HepG2 (cell line): ENCODE results near the gene NTM. TPM values are rescaled to one million over a fixed set of nuclear protein-coding genes. Genes with fewer than 3 reads are reported as not detected.

ENCODE experiments used
- ATAC-seq: fragments of 200-7000 bp; cut with Tn5 transposase; 3 replicates; pipeline ENCODE4 v1.9.1; 2020; ENCODE audit warnings: mild to moderate bottlenecking, moderate library complexity
- BruUV-seq: library from RNA; stranded (reverse); fragments of 400-500 nt; replicated peaks from 2 replicates; lab custom pipeline; 2021; lab: Mats Ljungman, UMichigan
- CTCF ChIA-PET: fragments of 300-600 bp; formaldehyde crosslinking; extraction: SDS; loops from one replicate; lab custom pipeline; 2021; ENCODE audit warnings: low total read pairs, inconsistent platforms, low intra/inter-chr PET ratio; lab: Yijun Ruan, JAX
- POLR2A ChIA-PET: fragments of 350-600 bp; sonication (Branson Sonifier 250); formaldehyde crosslinking; loops from one replicate; lab custom pipeline; 2020; ENCODE audit warnings: antibody characterized with exemption, inconsistent platforms; lab: Yijun Ruan, JAX
- DNase-seq: peaks from one replicate; pipeline ENCODE4 v3.0.0-alpha.2; 2015; ENCODE audit warnings: low spot score
- FAIRE-seq: peaks from 3 replicates; lab custom pipeline; 2011; peaks lifted over from hg19 to GRCh38; lab: Jason Lieb, UNC
- H2AFZ ChIP-seq: one replicate; pipeline ENCODE4 v1.6.1; 2011; ENCODE audit warnings: low read length, inconsistent platforms
- H3K27ac ChIP-seq: fragments of 300-600 bp; 3 replicates; pipeline ENCODE4 v1.8.0; 2011; ENCODE audit warnings: mixed run types, mild to moderate bottlenecking, mixed read lengths, low read length, inconsistent platforms; ENCODE audit not compliant: insufficient read depth; ENCODE audit errors: extremely low read length
- H3K27me3 ChIP-seq, 2 experiments: fragments of 200-600 bp in 1 of 2; 2 replicates in 1 of 2; 3 replicates in 1 of 2; pipeline versions ENCODE4 v1.6.0 to v1.8.0; 2011; ENCODE audit warnings: low read length in 2 of 2, mild to moderate bottlenecking in 2 of 2, moderate library complexity in 2 of 2, inconsistent platforms in 1 of 2; ENCODE audit not compliant: insufficient read depth in 2 of 2, control insufficient read depth in 1 of 2
- H3K36me3 ChIP-seq, 2 experiments: fragments of 200-600 bp in 1 of 2; replicated peaks in 1 of 2; 2 replicates in 1 of 2; 3 replicates in 1 of 2; pipeline versions ENCODE4 v1.5.1 to v1.8.0; 2011; ENCODE audit warnings: low read length in 2 of 2, inconsistent platforms in 1 of 2; ENCODE audit not compliant: insufficient read depth in 2 of 2, control insufficient read depth in 1 of 2
- H3K4me1 ChIP-seq: 2 replicates; pipeline ENCODE4 v1.5.1; 2012; ENCODE audit warnings: low read length, inconsistent platforms; ENCODE audit not compliant: insufficient read depth
- H3K4me2 ChIP-seq: 2 replicates; pipeline ENCODE4 v1.6.0; 2011; ENCODE audit warnings: low read depth, low read length, inconsistent platforms
- H3K4me3 ChIP-seq, 3 experiments: fragments of 200-600 bp in 1 of 3; sonication (generic), shearing (Covaris generic) in 1 of 3; replicated peaks in 1 of 3; 2 replicates each; pipeline ENCODE4 v1.5.1; 2011 to 2016; ENCODE audit warnings: low read length in 3 of 3, inconsistent platforms in 2 of 3, low read depth in 2 of 3, mild to moderate bottlenecking in 2 of 3, control low read depth in 1 of 3, mixed read lengths in 1 of 3; ENCODE audit not compliant: insufficient read depth in 1 of 3
- H3K79me2 ChIP-seq: one replicate; pipeline ENCODE4 v1.6.1; 2011; ENCODE audit warnings: low read length, inconsistent platforms; ENCODE audit not compliant: insufficient read depth
- H3K9ac ChIP-seq: 2 replicates; pipeline ENCODE4 v1.6.0; 2011; ENCODE audit warnings: mild to moderate bottlenecking, low read depth, low read length, inconsistent platforms; ENCODE audit not compliant: insufficient read depth
- H3K9me3 ChIP-seq: 2 replicates; pipeline ENCODE4 v1.5.1; 2012; ENCODE audit warnings: mild to moderate bottlenecking, low read length
- H4K20me1 ChIP-seq: 2 replicates; pipeline ENCODE4 v1.6.0; 2011; ENCODE audit warnings: inconsistent platforms, mild to moderate bottlenecking, low read length, moderate library complexity; ENCODE audit not compliant: insufficient read depth
- ARNT2 ChIP-seq: sonication (generic); formaldehyde crosslinking; IDR thresholded peaks from 2 replicates; pipeline ENCODE4 v1.8.0; 2022; ENCODE audit warnings: mild to moderate bottlenecking, low read depth, missing genetic modification reagents, moderate library complexity
- NFYC ChIP-seq: IDR thresholded peaks from 2 replicates; pipeline ENCODE4 v1.6.1; 2016; ENCODE audit warnings: missing genetic modification reagents, missing compliant biosample characterization
- NKX3-1 ChIP-seq: sonication (generic); formaldehyde crosslinking; IDR thresholded peaks from 2 replicates; pipeline ENCODE4 v1.5.0; 2020; ENCODE audit warnings: missing genetic modification reagents
- PCBP1 ChIP-seq: fragments of 200-400 bp; formaldehyde crosslinking; IDR thresholded peaks from 2 replicates; pipeline ENCODE4 v1.6.1; 2017; ENCODE audit warnings: mild to moderate bottlenecking, low read depth, low read length, borderline replicate concordance
- SMARCC2 ChIP-seq: fragments of 450-650 bp; IDR thresholded peaks from 2 replicates; pipeline ENCODE4 v1.6.1; 2017; ENCODE audit warnings: antibody characterized with exemption, mild to moderate bottlenecking
- SYNCRIP ChIP-seq: fragments of 200-400 bp; formaldehyde crosslinking; IDR thresholded peaks from 2 replicates; pipeline ENCODE4 v1.6.1; 2018; ENCODE audit warnings: mild to moderate bottlenecking, low read depth, low read length; ENCODE audit not compliant: insufficient read depth
- XBP1 ChIP-seq: sonication (generic); formaldehyde crosslinking; IDR thresholded peaks from 2 replicates; pipeline ENCODE4 v1.5.0; 2020; ENCODE audit warnings: missing genetic modification reagents
- ZBTB7B ChIP-seq: sonication (generic); formaldehyde crosslinking; IDR thresholded peaks from 2 replicates; pipeline ENCODE4 v1.4.0; 2020; ENCODE audit warnings: missing genetic modification reagents
- ZFAT ChIP-seq: sonication (generic); formaldehyde crosslinking; conservative IDR thresholded peaks from 2 replicates; pipeline ENCODE4 v1.8.1; 2023; ENCODE audit warnings: missing genetic modification reagents, inconsistent platforms
- ZNF331 ChIP-seq: sonication (generic); formaldehyde crosslinking; IDR thresholded peaks from 2 replicates; pipeline ENCODE4 v1.4.0; 2020; ENCODE audit warnings: missing genetic modification reagents
- WGBS: methylation state at CpG from one replicate; pipeline ENCODE4 v1.1.6; 2017; ENCODE audit warnings: low lambda C conversion rate; 5-methylcytosine and 5-hydroxymethylcytosine counted together
- in situ Hi-C: cut with HindIII; loops from 2 replicates; pipeline ENCODE4 v1.10.0; 2017; ENCODE audit warnings: low pct_unique_long_range_greater_than_20kb; ENCODE audit not compliant: extremely low pct_ligation_motif_present
- intact Hi-C: fragments of 100-400 bp; cut with micrococcal nuclease; formaldehyde crosslinking; loops from one replicate; pipeline ENCODE4 v1.10.0; 2022; ENCODE audit not compliant: unreplicated experiment
- polyA plus RNA-seq, 8 experiments: library from polyadenylated mRNA; depleted of rRNA in 3 of 8; stranded (reverse) in 7 of 8; unstranded in 1 of 8; fragments of >200 nt; fragmentation: Illumina TruSeq in 4 of 8; extraction: Trizol in 4 of 8; gene quantifications; 2 replicates each; pipeline versions ENCODE4 v1.2.1 to v1.2.3, GENCODE V29; 2011 to 2016; ENCODE audit warnings: low read depth in 4 of 8, missing spikeins in 1 of 8, mixed read lengths in 1 of 8; ENCODE audit not compliant: insufficient read depth in 1 of 8
- total RNA-seq, 5 experiments: library from RNA; depleted of rRNA; stranded (reverse); fragments of >200 nt; fragmentation: Illumina TruSeq; extraction: Trizol; gene quantifications; 2 replicates each; pipeline ENCODE4 v1.2.3, GENCODE V29; 2016; ENCODE audit warnings: low read depth in 1 of 5
- TF ChIP-seq, protein P1 (sequence below): sonication (generic); formaldehyde crosslinking; IDR thresholded peaks from 2 replicates; pipeline ENCODE4 v1.5.0; 2020; ENCODE audit warnings: mild to moderate bottlenecking, missing genetic modification reagents, borderline replicate concordance
- TF ChIP-seq, protein P2 (sequence below): sonication (generic); formaldehyde crosslinking; IDR thresholded peaks from 2 replicates; pipeline ENCODE4 v1.4.0; 2020; ENCODE audit warnings: missing genetic modification reagents
- TF ChIP-seq, protein P3 (sequence below): sonication (generic); formaldehyde crosslinking; IDR thresholded peaks from 2 replicates; pipeline ENCODE4 v1.8.1; 2022; ENCODE audit warnings: low read depth, mild to moderate bottlenecking, missing genetic modification reagents
- TF ChIP-seq, protein P4 (sequence below): sonication (generic); formaldehyde crosslinking; IDR thresholded peaks from 2 replicates; pipeline ENCODE4; 2020; ENCODE audit warnings: missing genetic modification reagents, mild to moderate bottlenecking, borderline replicate concordance

NTM gene
- total and polyA plus RNA-seq, 2 of the 13 experiments (the other 11 are each of a cell fraction or from before 2014, with no cell fraction given), result not detected

DNA sequence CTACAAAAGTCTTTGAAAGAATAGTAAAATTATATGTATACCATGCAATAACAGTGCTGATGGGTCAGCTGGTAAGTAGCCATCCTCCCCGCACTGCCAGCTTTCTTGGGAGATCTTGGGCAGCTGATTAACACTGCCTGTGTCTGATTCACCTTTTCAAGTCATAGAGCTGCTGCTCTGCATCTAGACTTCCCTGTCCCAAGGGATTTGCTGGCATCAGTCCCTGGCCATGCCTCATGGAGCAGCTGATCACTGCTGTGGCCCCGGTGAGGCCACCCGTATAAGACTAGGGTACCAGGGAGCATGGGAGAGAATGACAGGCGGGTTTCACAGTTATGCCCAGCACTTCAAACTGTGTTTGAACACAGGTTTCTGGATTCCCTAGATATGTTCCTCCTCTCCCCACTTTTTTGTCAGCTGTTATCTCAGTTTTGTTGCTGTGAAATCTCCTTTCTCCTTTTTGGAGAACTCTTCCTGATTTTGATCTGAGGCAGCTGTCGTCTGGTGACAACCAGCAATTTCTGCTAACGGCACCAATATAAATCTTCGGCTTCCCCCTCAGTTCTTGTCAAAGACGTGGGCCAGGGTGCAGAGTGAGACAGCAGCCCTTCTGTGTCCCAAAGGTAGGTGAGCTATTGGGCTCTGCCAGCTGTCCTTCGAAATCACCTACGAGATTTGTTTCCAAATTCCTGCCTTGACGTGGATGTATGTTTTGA, 438.9 kb downstream of the NTM start:
- intact Hi-C loops, result no loop called here
- TF ChIP-seq NFYC (CRISPR knock-in tag) (no peak), XBP1 (CRISPR knock-in tag) (no peak), ZNF331 (CRISPR knock-in tag) (no peak), ARNT2 (CRISPR knock-in tag) (no peak), PCBP1 (no peak), SYNCRIP (no peak), ZBTB7B (CRISPR knock-in tag) (no peak), ZFAT (CRISPR knock-in tag) (no peak), NKX3-1 (no peak), SMARCC2 (no peak)
- TF ChIP-seq, protein P1, sequence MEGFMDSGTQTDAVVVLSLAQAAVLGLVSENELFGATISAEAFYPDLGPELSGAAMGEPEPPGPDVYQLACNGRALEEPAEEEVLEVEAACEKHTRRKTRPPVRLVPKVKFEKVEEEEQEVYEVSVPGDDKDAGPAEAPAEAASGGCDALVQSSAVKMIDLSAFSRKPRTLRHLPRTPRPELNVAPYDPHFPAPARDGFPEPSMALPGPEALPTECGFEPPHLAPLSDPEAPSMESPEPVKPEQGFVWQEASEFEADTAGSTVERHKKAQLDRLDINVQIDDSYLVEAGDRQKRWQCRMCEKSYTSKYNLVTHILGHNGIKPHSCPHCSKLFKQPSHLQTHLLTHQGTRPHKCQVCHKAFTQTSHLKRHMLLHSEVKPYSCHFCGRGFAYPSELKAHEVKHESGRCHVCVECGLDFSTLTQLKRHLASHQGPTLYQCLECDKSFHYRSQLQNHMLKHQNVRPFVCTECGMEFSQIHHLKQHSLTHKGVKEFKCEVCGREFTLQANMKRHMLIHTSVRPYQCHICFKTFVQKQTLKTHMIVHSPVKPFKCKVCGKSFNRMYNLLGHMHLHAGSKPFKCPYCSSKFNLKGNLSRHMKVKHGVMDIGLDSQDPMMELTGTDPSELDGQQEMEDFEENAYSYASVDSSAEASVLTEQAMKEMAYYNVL (CRISPR knock-in tag), result no peak
- TF ChIP-seq, protein P2, sequence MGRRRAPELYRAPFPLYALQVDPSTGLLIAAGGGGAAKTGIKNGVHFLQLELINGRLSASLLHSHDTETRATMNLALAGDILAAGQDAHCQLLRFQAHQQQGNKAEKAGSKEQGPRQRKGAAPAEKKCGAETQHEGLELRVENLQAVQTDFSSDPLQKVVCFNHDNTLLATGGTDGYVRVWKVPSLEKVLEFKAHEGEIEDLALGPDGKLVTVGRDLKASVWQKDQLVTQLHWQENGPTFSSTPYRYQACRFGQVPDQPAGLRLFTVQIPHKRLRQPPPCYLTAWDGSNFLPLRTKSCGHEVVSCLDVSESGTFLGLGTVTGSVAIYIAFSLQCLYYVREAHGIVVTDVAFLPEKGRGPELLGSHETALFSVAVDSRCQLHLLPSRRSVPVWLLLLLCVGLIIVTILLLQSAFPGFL (CRISPR knock-in tag), result no peak
- TF ChIP-seq, protein P3, sequence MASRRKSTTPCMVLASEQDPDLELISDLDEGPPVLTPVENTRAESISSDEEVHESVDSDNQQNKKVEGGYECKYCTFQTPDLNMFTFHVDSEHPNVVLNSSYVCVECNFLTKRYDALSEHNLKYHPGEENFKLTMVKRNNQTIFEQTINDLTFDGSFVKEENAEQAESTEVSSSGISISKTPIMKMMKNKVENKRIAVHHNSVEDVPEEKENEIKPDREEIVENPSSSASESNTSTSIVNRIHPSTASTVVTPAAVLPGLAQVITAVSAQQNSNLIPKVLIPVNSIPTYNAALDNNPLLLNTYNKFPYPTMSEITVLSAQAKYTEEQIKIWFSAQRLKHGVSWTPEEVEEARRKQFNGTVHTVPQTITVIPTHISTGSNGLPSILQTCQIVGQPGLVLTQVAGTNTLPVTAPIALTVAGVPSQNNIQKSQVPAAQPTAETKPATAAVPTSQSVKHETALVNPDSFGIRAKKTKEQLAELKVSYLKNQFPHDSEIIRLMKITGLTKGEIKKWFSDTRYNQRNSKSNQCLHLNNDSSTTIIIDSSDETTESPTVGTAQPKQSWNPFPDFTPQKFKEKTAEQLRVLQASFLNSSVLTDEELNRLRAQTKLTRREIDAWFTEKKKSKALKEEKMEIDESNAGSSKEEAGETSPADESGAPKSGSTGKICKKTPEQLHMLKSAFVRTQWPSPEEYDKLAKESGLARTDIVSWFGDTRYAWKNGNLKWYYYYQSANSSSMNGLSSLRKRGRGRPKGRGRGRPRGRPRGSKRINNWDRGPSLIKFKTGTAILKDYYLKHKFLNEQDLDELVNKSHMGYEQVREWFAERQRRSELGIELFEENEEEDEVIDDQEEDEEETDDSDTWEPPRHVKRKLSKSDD (CRISPR knock-in tag), result no peak
- TF ChIP-seq, protein P4, sequence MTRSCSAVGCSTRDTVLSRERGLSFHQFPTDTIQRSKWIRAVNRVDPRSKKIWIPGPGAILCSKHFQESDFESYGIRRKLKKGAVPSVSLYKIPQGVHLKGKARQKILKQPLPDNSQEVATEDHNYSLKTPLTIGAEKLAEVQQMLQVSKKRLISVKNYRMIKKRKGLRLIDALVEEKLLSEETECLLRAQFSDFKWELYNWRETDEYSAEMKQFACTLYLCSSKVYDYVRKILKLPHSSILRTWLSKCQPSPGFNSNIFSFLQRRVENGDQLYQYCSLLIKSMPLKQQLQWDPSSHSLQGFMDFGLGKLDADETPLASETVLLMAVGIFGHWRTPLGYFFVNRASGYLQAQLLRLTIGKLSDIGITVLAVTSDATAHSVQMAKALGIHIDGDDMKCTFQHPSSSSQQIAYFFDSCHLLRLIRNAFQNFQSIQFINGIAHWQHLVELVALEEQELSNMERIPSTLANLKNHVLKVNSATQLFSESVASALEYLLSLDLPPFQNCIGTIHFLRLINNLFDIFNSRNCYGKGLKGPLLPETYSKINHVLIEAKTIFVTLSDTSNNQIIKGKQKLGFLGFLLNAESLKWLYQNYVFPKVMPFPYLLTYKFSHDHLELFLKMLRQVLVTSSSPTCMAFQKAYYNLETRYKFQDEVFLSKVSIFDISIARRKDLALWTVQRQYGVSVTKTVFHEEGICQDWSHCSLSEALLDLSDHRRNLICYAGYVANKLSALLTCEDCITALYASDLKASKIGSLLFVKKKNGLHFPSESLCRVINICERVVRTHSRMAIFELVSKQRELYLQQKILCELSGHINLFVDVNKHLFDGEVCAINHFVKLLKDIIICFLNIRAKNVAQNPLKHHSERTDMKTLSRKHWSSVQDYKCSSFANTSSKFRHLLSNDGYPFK (CRISPR knock-in tag), result no peak

More for the DNA sequence above, 438.9 kb downstream of the NTM start:
- H3K9me3 ChIP-seq, result no peaks in the 10 kb centered on the region
- ATAC-seq, result no peak
- no peak overlapping the region for H3K9ac ChIP-seq
- in situ Hi-C loops, result no loop called here
- no peaks in the 10 kb centered on the region for H4K20me1 ChIP-seq
- H3K79me2 ChIP-seq, result no peaks in the 10 kb centered on the region
- H3K4me2 ChIP-seq, result no peak overlapping the region
- no peak overlapping the region for H2AFZ ChIP-seq
- no peak overlapping the region for H3K4me3 ChIP-seq
- H3K27me3 ChIP-seq, result peaks cover 0 to 4% of the 10 kb centered on the region in 2 experiments; a peak in 1 of 5 replicates
- no peak for DNase-seq
- no peak overlapping the region for H3K27ac ChIP-seq
- no peaks in the 10 kb centered on the region for H3K4me1 ChIP-seq
- ChIA-PET POLR2A (no interaction called here), CTCF (no interaction called here)
- WGBS, result 2% methylated on average over 9 of the region's 11 CpGs
- no peak for FAIRE-seq
- no peaks in the 10 kb centered on the region for H3K36me3 ChIP-seq
- no TSS peak for BruUV-seq
